Activated CD4-positive, alpha-beta T cell treated with anti-CD3 and anti-CD28 coated beads for 4 hours (primary cell): ENCODE results near the gene IL15RA.
"Not testable (repeated sequence)": the region's sequence is repeated elsewhere in the genome, so short reads cannot be mapped to it uniquely, and the experiment has no call there.

Experiments used
- DNase-seq, 2 donors: peaks; one replicate each; pipeline ENCODE4 v3.0.0-alpha.2; 2020

The IL15RA gene

GRCh38 chr10:5919568-5919967 lies 57.8 kb downstream of the IL15RA start:
- no peak for DNase-seq

GRCh38 chr10:5918763-5919162 lies 58.6 kb downstream of the IL15RA start:
- no peak for DNase-seq

- DNase-seq, result no peak
These were observed 60.0 kb downstream of the IL15RA start for GRCh38 chr10:5917305-5917704.

- no peak for DNase-seq
These were observed 61.9 kb downstream of the IL15RA start for GRCh38 chr10:5915451-5915850.

GRCh38 chr10:5913736-5914135 lies 63.6 kb downstream of the IL15RA start:
- no peak for DNase-seq

- DNase-seq, result no peak
These were observed 65.7 kb downstream of the IL15RA start for GRCh38 chr10:5911670-5912069.

- no peak for DNase-seq
These were observed 66.8 kb downstream of the IL15RA start for GRCh38 chr10:5910323-5911100.

- DNase-seq, result not testable (repeated sequence)
These were observed 68.7 kb downstream of the IL15RA start for GRCh38 chr10:5908676-5909075.

GRCh38 chr10:5906651-5907050 lies 70.7 kb downstream of the IL15RA start:
- DNase-seq, result no peak

- no peak for DNase-seq
These were observed 71.4 kb downstream of the IL15RA start for GRCh38 chr10:5905854-5906507.

- no peak for DNase-seq
These were observed 73.1 kb downstream of the IL15RA start for GRCh38 chr10:5904227-5904626.

GRCh38 chr10:5903563-5903962 lies 73.8 kb downstream of the IL15RA start:
- DNase-seq, result no peak

GRCh38 chr10:5902511-5903274 lies 74.7 kb downstream of the IL15RA start:
- no peak for DNase-seq
